SK-N-SH treated with all-trans-retinoic acid at 6 μM for 48 hours (cell line): ENCODE data around the gene NHP2.
"Not testable (repeated sequence)": the region's sequence is repeated elsewhere in the genome, so short reads cannot be mapped to it uniquely, and the experiment has no call there.

ENCODE experiments used
- ATAC-seq: fragments of 200-7000 bp; cut with Tn5 transposase; 3 replicates; pipeline ENCODE4 v1.9.1; 2020; ENCODE audit warnings: mild to moderate bottlenecking, moderate library complexity
- ARNTL ChIP-seq: fragments of 450-650 bp; formaldehyde crosslinking; IDR thresholded peaks from 2 replicates; pipeline ENCODE4 v1.5.0; 2020; ENCODE audit warnings: low read depth, mild to moderate bottlenecking, moderate library complexity, borderline replicate concordance
- BACH2 ChIP-seq: fragments of 250-450 bp; sonication (Bioruptor Pico); IDR thresholded peaks from 2 replicates; pipeline ENCODE4 v1.9.0; 2021; ENCODE audit warnings: mild to moderate bottlenecking, borderline replicate concordance
- CSDC2 ChIP-seq: fragments of 250-450 bp; sonication (Bioruptor Pico); IDR thresholded peaks from 2 replicates; pipeline ENCODE4 v1.5.0; 2020; ENCODE audit warnings: mild to moderate bottlenecking, moderate library complexity
- ESRRG ChIP-seq: fragments of 250-450 bp; sonication (Bioruptor Pico); IDR thresholded peaks from 2 replicates; pipeline ENCODE4 v1.6.1; 2021; ENCODE audit warnings: mild to moderate bottlenecking
- GLIS3 ChIP-seq: fragments of 250-450 bp; sonication (Bioruptor Pico); IDR thresholded peaks from 2 replicates; pipeline ENCODE4 v1.5.0; 2020; ENCODE audit warnings: mild to moderate bottlenecking, moderate library complexity
- ISL1 ChIP-seq: fragments of 250-450 bp; sonication (Bioruptor Pico); IDR thresholded peaks from 2 replicates; pipeline ENCODE4 v2.1.2; 2022; ENCODE audit warnings: mild to moderate bottlenecking, moderate library complexity
- PPARA ChIP-seq: fragments of 250-450 bp; sonication (Bioruptor Pico); IDR thresholded peaks from 2 replicates; pipeline ENCODE4 v1.5.0; 2020; ENCODE audit warnings: mild to moderate bottlenecking, borderline replicate concordance
- SNAI2 ChIP-seq: fragments of 250-450 bp; sonication (Bioruptor Pico); IDR thresholded peaks from 2 replicates; pipeline ENCODE4 v1.5.0; 2020; ENCODE audit warnings: mild to moderate bottlenecking, moderate library complexity
- TCF4 ChIP-seq: fragments of 250-450 bp; sonication (Bioruptor Pico); IDR thresholded peaks from 2 replicates; pipeline ENCODE4 v1.8.0; 2021; ENCODE audit warnings: mild to moderate bottlenecking, moderate library complexity, borderline replicate concordance
- ZC3H10 ChIP-seq: fragments of 250-450 bp; sonication (Bioruptor Pico); IDR thresholded peaks from 2 replicates; pipeline ENCODE4 v1.5.1; 2021; ENCODE audit warnings: mild to moderate bottlenecking, moderate library complexity
- ZFP3 ChIP-seq: fragments of 250-450 bp; sonication (Bioruptor Pico); IDR thresholded peaks from 2 replicates; pipeline ENCODE4 v1.5.0; 2020; ENCODE audit warnings: mild to moderate bottlenecking, moderate library complexity
- ZFP30 ChIP-seq: fragments of 450-650 bp; formaldehyde crosslinking; IDR thresholded peaks from 2 replicates; pipeline ENCODE4 v1.5.0; 2022; ENCODE audit warnings: mild to moderate bottlenecking, moderate library complexity
- ZNF565 ChIP-seq: fragments of 450-650 bp; formaldehyde crosslinking; conservative IDR thresholded peaks from 2 replicates; pipeline ENCODE4 v1.5.0; 2020; ENCODE audit warnings: low read depth, mild to moderate bottlenecking, moderate library complexity
- ZNF70 ChIP-seq: fragments of 450-650 bp; formaldehyde crosslinking; IDR thresholded peaks from 2 replicates; pipeline ENCODE4 v1.5.0; 2020; ENCODE audit warnings: mild to moderate bottlenecking, moderate library complexity
- ZNF8 ChIP-seq: fragments of 450-650 bp; formaldehyde crosslinking; IDR thresholded peaks from 2 replicates; pipeline ENCODE4 v1.5.0; 2020; ENCODE audit warnings: mild to moderate bottlenecking, moderate library complexity
- TF ChIP-seq, protein P1 (sequence below): fragments of 250-450 bp; sonication (Bioruptor Pico); IDR thresholded peaks from 2 replicates; pipeline ENCODE4 v1.5.1; 2020; ENCODE audit warnings: low read depth, mild to moderate bottlenecking, moderate library complexity
- TF ChIP-seq, protein P2 (sequence below): fragments of 250-450 bp; sonication (Bioruptor Pico); IDR thresholded peaks from 2 replicates; pipeline ENCODE4 v1.8.0; 2021; ENCODE audit warnings: low read depth, mild to moderate bottlenecking, moderate library complexity, borderline replicate concordance

The NHP2 gene

DNA sequence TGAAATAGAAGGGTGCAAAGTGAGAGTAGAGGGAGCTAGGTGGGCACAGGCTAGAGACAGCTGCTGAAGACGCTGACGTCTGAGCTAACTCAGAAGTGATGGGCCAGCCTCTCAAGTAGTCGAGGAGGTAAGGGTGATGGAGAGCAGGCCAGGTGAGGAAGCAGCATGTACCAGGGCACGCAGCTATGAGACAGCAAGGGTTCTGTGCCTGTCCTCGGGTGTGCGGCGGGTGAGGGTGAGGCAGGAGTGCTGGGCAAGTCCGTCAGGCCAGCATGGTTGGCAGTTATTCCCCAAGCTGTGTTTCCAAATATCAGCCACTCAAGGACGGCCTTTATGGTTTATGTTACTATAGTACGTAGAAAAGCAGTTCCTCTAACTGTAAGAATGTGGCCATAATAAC, 16.7 kb downstream of the NHP2 start (continued):
- no peak for TF ChIP-seq ZFP30 (CRISPR knock-in tag)
- TF ChIP-seq, all 23 proteins: peak for 0

DNA sequence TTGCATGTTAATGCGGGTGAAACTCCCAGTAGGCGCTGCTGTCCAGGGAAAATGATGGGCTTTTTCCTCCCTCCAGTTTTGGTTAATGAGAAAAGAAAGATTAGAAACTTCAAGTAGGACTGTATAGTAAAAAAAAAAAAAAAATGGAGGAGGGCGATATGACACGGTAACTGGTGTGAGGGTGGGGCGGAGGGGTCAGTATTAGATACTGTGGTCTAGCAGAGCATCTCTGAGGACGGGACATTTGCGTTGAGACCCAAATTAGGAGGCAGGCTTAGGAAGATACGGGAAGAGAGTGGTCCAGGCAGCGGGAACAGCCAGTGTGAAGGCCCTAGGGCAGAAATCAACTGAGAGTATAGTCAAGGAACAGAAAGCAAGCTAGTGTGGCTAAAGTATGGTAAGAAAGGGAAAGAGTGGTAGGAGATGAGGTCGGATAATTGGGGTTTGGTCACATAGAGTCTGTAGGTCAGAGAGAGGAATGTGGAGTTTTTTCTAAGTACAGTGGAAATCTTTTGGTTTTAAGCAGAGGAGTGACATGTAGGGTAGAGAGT, 22.2 kb downstream of the NHP2 start:
- no peak; the same call in 2 of the 3 replicates for ATAC-seq
- TF ChIP-seq ZNF565 (CRISPR knock-in tag) (no peak), ZNF8 (CRISPR knock-in tag) (no peak), GLIS3 (CRISPR knock-in tag) (no peak), ESRRG (CRISPR knock-in tag) (no peak), ISL1 (CRISPR knock-in tag) (no peak)

DNA sequence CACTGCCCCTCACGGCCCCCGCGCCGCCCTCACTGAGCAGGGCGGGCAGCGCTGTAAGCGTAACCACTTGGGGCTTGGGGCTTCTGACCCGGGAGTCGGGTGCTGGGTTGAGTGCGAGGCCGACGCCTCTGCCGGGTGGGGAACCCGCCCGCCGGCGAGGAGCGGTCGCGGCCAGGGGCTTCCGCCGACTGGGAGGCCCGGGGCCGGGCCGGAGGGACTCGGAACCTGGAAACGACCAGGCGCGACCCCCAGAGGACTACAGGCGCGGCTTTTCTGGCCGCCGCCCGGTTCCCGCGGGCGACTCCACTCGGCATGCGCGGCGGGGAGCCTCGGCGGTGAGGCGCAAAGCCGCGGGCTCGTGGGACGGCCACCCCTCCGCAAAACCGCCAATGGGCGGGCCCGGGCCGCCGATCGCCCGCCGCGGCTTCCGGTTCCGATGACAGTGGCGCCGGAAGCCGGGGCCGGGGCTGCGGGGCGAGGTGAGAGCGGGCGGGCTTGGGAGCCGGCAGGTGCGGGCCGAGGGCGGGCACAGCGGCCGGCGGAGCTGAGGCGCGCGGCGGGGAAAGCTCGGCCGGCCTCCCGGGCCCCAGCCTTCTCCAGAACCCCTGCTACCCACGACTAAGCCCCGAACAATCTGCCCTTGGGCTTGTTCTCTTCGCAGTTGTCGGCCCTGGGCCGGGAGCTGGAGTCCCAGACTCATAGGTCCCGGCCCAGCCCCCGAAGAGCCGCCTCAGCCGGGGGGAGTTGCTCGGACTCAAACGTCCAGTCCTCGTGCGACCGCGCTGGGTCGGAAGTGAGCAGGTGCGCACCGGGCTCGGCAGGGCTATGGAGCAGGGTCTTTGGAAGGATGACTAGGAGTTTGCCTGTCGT, 22.9 kb downstream of the NHP2 start, which contains the start of gene RMND5B:
TSS of gene RMND5B (plus strand) at position 439 of the 870 bp plus-strand sequence. CDS start 7,106 bp downstream, outside the sequence.
- peak; percentile 90 for TF ChIP-seq ZFP3
- TF ChIP-seq, protein P1, sequence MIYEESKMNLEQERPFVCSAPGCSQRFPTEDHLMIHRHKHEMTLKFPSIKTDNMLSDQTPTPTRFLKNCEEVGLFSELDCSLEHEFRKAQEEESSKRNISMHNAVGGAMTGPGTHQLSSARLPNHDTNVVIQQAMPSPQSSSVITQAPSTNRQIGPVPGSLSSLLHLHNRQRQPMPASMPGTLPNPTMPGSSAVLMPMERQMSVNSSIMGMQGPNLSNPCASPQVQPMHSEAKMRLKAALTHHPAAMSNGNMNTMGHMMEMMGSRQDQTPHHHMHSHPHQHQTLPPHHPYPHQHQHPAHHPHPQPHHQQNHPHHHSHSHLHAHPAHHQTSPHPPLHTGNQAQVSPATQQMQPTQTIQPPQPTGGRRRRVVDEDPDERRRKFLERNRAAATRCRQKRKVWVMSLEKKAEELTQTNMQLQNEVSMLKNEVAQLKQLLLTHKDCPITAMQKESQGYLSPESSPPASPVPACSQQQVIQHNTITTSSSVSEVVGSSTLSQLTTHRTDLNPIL (CRISPR knock-in tag): no peak
- TF ChIP-seq, protein P2, sequence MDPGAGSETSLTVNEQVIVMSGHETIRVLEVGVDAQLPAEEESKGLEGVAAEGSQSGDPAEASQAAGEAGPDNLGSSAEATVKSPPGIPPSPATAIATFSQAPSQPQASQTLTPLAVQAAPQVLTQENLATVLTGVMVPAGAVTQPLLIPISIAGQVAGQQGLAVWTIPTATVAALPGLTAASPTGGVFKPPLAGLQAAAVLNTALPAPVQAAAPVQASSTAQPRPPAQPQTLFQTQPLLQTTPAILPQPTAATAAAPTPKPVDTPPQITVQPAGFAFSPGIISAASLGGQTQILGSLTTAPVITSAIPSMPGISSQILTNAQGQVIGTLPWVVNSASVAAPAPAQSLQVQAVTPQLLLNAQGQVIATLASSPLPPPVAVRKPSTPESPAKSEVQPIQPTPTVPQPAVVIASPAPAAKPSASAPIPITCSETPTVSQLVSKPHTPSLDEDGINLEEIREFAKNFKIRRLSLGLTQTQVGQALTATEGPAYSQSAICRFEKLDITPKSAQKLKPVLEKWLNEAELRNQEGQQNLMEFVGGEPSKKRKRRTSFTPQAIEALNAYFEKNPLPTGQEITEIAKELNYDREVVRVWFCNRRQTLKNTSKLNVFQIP (CRISPR knock-in tag): no peak
- ATAC-seq: peak; percentile 93

DNA sequence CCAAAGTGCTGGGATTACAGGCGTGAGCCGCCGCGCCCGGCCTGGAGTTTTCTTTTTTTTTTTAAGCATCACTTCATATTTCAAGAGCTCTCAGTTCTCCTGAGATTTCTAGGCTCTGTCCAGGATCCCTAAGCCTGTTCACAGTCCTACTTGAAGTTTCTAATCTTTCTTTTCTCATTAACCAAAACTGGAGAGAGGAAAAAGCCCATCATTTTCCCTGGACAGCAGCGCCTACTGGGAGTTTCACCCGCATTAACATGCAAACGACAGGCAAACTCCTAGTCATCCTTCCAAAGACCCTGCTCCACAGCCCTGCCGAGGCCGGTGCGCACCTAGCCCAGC, 23.5 kb downstream of the NHP2 start:
- not testable (repeated sequence) for ATAC-seq
- TF ChIP-seq ZFP3: peak; percentile 98

DNA sequence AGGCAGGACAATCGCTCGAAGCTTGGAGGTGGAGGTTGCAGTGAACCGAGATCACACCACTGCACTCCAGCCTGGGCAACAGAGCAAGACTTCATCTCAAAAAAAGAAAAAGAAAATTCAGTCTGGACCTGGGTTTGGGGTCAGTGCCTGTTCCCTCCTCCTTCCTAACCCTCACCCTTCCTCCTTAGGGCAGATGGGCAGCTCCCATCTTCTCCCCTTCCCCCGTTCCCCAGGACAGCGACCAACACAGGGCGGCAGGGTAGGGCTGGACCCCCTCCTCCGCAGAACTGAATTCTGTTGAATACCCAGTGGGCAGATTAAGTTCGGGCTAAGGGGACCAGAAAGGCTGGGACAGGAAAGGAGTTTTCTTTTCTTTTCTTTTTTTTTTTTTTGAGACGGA, 24.4 kb downstream of the NHP2 start:
- ATAC-seq: no peak
- TF ChIP-seq ISL1 (CRISPR knock-in tag) (no peak), ZNF565 (CRISPR knock-in tag) (no peak), PPARA (CRISPR knock-in tag) (no peak), ESRRG (CRISPR knock-in tag) (no peak), BACH2 (CRISPR knock-in tag) (no peak), ZNF70 (no peak), ZNF8 (CRISPR knock-in tag) (no peak), ZFP3 (no peak), GLIS3 (CRISPR knock-in tag) (no peak), SNAI2 (no peak)
- TF ChIP-seq, protein P1 (CRISPR knock-in tag): no peak

DNA sequence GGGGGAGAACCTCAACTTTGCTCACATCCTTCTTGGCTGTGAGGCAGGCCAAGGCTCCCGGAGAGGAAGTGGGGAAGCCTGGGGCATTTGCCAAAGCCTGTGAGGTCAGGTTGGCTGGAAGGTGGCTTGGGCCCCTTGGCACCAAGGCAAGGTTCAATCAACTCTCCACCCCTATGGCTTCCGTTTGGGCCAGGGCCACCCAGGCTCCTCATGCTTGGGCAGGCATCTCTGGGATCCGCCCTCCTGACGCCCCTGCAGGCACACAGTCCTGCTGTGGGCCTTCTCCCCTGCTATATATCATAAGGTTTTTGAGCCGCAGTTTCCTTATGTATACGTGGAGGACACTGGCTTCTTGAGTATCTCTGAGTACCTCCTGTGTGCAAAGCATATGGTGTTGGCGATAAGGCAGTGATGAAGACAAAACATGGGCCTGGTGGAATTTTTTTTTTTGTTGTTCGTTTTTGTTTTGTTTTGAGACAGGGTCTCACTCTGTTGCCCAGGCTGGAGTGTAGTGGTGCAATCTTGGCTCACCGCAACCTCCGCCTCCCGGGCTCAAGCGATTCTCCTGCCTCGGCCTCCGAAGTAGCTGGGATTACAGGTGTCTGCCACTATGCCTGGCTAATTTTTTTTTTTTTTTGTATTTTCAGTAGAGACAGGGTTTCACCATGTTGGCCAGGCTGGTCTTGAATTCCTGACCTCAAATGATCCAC, 26.2 kb downstream of the NHP2 start:
- not testable (repeated sequence) for ATAC-seq

DNA sequence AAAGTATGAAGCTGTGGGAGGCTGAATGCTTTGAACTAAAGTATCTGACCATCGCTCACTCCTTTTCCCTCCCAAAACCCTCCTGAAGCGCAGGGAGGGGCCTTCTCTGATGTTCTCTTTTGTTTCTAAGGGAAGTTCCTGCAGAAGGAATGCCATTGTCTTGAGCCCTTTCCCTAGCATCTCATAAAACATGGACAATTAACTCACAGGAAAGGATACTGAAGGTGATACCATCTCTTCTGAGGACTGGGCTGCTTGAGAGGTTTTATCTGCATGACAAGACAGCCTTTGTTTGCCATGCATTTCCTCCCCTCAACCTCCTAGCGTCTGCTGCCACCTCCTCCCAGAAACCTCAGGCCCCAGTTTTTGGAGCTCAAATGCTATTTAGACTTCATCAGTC, 27.1 kb downstream of the NHP2 start:
- TF ChIP-seq ISL1 (CRISPR knock-in tag) (no peak), ZNF565 (CRISPR knock-in tag) (no peak), TCF4 (CRISPR knock-in tag) (no peak), BACH2 (CRISPR knock-in tag) (no peak), ZFP3 (no peak), GLIS3 (CRISPR knock-in tag) (no peak), ARNTL (CRISPR knock-in tag) (no peak), CSDC2 (CRISPR knock-in tag) (no peak), ZC3H10 (CRISPR knock-in tag) (no peak)
- no peak for ATAC-seq
